ENCODE data around the gene OR4C13.
"Not testable (repeated sequence)": the region's sequence is repeated elsewhere in the genome, so short reads cannot be mapped to it uniquely, and the experiment has no call there.

The OR4C13 gene

GRCh38 chr11:49952091-49952490 lies at the start of gene OR4C13:
TSS of gene OR4C13 (plus strand) at chr11:49952391. CDS start at chr11:49952423, 32 bp downstream.
- DNase-seq (ENCODE audit: extremely low read depth in 1 of 2, low read depth in 1 of 2): no peak

- DNase-seq (ENCODE audit: extremely low read depth in 1 of 2, low read depth in 1 of 2): not testable (repeated sequence)
These were observed 40.7 kb upstream of the OR4C13 start for GRCh38 chr11:49911516-49911915.

GRCh38 chr11:49948701-49949100 lies 3.5 kb upstream of the OR4C13 start:
- not testable (repeated sequence) for DNase-seq (ENCODE audit: extremely low read depth in 1 of 2, low read depth in 1 of 2)

- not testable (repeated sequence) for DNase-seq (ENCODE audit: extremely low read depth in 1 of 2, low read depth in 1 of 2)
These were observed 21.2 kb downstream of the OR4C13 start for GRCh38 chr11:49973439-49973838.

GRCh38 chr11:49982435-49982834 lies 30.2 kb downstream of the OR4C13 start, which contains the start of gene OR4C12:
TSS of gene OR4C12 (minus strand) at chr11:49982535. CDS start at chr11:49982501, 34 bp downstream.
- DNase-seq (ENCODE audit: extremely low read depth in 1 of 2, low read depth in 1 of 2): not testable (repeated sequence)

- no peak for DNase-seq (ENCODE audit: extremely low read depth in 1 of 2, low read depth in 1 of 2)
These were observed 43.4 kb downstream of the OR4C13 start for GRCh38 chr11:49995565-49995964.
